SU-DHL-6 (cell line): Measurements from ENCODE around the gene SRRM4.

Experiments
- H2AFZ ChIP-seq: fragments of 200-600 bp; sonication (generic); 2 replicates; pipeline ENCODE4 v1.6.1; 2014; ENCODE audit warnings: low read depth, mild to moderate bottlenecking, moderate library complexity, mixed read lengths, antibody characterized with exemption, low read length; ENCODE audit not compliant: severe bottlenecking
- H3F3A ChIP-seq: fragments of 200-600 bp; shearing (Covaris generic); 2 replicates; pipeline ENCODE4 v1.6.0; 2016; ENCODE audit warnings: antibody characterized with exemption, mild to moderate bottlenecking; ENCODE audit not compliant: insufficient read depth
- H3K27ac ChIP-seq: fragments of 200-600 bp; sonication (generic); 2 replicates; pipeline ENCODE4 v1.5.1; 2016; ENCODE audit warnings: low read depth, mild to moderate bottlenecking, low read length, moderate library complexity, mixed read lengths
- H3K27me3 ChIP-seq: fragments of 200-600 bp; sonication (generic), shearing (Covaris generic); 2 replicates; pipeline ENCODE4 v1.6.0; 2014; ENCODE audit warnings: mild to moderate bottlenecking, low read length
- H3K36me3 ChIP-seq: fragments of 200-600 bp; sonication (generic); 2 replicates; pipeline ENCODE4 v1.6.1; 2014; ENCODE audit warnings: mild to moderate bottlenecking, low read length, mixed read lengths
- H3K4me2 ChIP-seq: fragments of 300-600, 200-600 bp; shearing (Covaris generic), sonication (generic); 2 replicates; pipeline ENCODE4 v1.6.0; 2014; ENCODE audit warnings: low read length, low read depth, mild to moderate bottlenecking; ENCODE audit not compliant: poor library complexity, severe bottlenecking
- H3K4me3 ChIP-seq: fragments of 200-600 bp; sonication (generic); 2 replicates; pipeline ENCODE4 v1.5.1; 2014; ENCODE audit warnings: antibody characterized with exemption, low read length, mild to moderate bottlenecking, mixed read lengths; ENCODE audit not compliant: insufficient read depth, poor library complexity, severe bottlenecking
- H3K79me2 ChIP-seq: fragments of 200-600 bp; sonication (generic); 2 replicates; pipeline ENCODE4 v1.6.1; 2014; ENCODE audit warnings: mild to moderate bottlenecking, low read length, moderate library complexity; ENCODE audit not compliant: insufficient read depth
- H3K9ac ChIP-seq: fragments of 200-600 bp; sonication (generic); 2 replicates; pipeline ENCODE4 v1.7.0; 2014; ENCODE audit warnings: mild to moderate bottlenecking, low read length
- H3K9me2 ChIP-seq: fragments of 200-600 bp; sonication (generic); replicated peaks from 2 replicates; pipeline ENCODE4 v1.6.1; 2014; ENCODE audit warnings: low read length; ENCODE audit not compliant: insufficient read depth
- H3K9me3 ChIP-seq: fragments of 200-600 bp; sonication (generic); 2 replicates; pipeline ENCODE4 v1.6.1; 2014; ENCODE audit warnings: low read length, mixed read lengths; ENCODE audit not compliant: insufficient read depth
- H4K20me1 ChIP-seq: fragments of 200-600 bp; sonication (generic); 2 replicates; pipeline ENCODE4 v1.6.1; 2014; ENCODE audit warnings: low read depth, mild to moderate bottlenecking, antibody characterized with exemption, low read length, moderate library complexity, mixed read lengths
- EZH2phosphoT487 ChIP-seq: fragments of 200-600 bp; sonication (generic), shearing (Covaris generic); conservative IDR thresholded peaks from 2 replicates; pipeline ENCODE4 v1.6.1; 2018; ENCODE audit warnings: mild to moderate bottlenecking, antibody characterized with exemption, low read length, moderate library complexity, mixed read lengths
- TF ChIP-seq, protein P1 (sequence below): fragments of 200-600 bp; sonication (generic); IDR thresholded peaks from one replicate; pipeline ENCODE4 v1.5.1; 2017; ENCODE audit warnings: antibody characterized with exemption, mild to moderate bottlenecking, low read length, moderate library complexity; ENCODE audit not compliant: insufficient read depth, poor library complexity, severe bottlenecking

Gene SRRM4

DNA sequence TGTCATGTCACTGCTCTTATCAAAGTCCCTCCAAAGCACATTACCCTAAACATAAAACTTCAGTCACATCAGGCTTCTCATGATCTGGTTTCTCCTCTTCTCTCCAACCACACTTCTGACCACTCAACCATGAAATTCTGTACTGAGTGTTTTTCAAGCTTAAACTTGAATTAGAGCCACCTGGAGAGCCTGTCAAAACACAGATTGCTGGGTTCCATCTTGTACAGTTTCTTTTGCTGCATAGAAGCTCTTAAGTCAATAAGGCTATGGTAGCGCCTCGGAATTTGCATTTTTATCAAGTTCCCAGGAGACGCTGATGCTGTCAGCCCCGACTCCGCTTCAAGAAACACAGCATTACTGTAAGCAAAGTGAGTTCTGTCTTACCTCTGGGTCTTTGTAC, 16.4 kb upstream of the SRRM4 start:
- Histone ChIP-seq H3K36me3 (no peaks in the 10 kb centered on the region), H3K79me2 (no peaks in the 10 kb centered on the region), H3F3A (no peaks in the 10 kb centered on the region), H3K27ac (no peak overlapping the region), H3K4me2 (no peak overlapping the region), H4K20me1 (no peaks in the 10 kb centered on the region), H3K9me2 (no peaks in the 10 kb centered on the region), H2AFZ (no peak overlapping the region), H3K27me3 (no peaks in the 10 kb centered on the region), H3K9ac (no peak overlapping the region), H3K9me3 (no peaks in the 10 kb centered on the region), H3K4me3 (no peak overlapping the region)
- TF ChIP-seq, protein P1, sequence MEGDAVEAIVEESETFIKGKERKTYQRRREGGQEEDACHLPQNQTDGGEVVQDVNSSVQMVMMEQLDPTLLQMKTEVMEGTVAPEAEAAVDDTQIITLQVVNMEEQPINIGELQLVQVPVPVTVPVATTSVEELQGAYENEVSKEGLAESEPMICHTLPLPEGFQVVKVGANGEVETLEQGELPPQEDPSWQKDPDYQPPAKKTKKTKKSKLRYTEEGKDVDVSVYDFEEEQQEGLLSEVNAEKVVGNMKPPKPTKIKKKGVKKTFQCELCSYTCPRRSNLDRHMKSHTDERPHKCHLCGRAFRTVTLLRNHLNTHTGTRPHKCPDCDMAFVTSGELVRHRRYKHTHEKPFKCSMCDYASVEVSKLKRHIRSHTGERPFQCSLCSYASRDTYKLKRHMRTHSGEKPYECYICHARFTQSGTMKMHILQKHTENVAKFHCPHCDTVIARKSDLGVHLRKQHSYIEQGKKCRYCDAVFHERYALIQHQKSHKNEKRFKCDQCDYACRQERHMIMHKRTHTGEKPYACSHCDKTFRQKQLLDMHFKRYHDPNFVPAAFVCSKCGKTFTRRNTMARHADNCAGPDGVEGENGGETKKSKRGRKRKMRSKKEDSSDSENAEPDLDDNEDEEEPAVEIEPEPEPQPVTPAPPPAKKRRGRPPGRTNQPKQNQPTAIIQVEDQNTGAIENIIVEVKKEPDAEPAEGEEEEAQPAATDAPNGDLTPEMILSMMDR, result no peak
- no peak for TF ChIP-seq EZH2phosphoT487

DNA sequence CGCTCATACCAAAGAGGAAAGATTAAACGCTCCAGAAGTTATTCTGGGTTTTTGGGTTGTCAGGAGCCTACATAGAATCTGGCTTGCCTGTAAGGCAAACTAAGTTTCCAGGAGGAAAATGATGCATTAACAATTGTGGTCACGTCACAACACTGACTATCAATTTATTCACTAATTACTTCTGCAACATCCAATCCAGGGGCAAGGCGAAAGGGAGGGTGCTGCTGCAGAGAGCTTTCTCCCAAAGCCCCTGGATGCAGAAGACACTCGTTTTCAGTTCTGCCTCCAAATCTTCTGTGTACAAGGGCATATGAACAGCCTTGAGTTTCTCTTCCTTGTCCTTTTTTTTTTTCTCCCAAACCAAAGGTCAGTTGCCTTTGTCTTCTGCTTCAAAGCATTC, 10.5 kb upstream of the SRRM4 start:
- H3K79me2 ChIP-seq, result no peaks in the 10 kb centered on the region
- H3F3A ChIP-seq, result no peaks in the 10 kb centered on the region
- no peak overlapping the region for H3K27ac ChIP-seq
- no peak overlapping the region for H3K4me2 ChIP-seq
- H3K27me3 ChIP-seq, result no peaks in the 10 kb centered on the region
- no peak overlapping the region for H3K4me3 ChIP-seq
- no peaks in the 10 kb centered on the region for H3K36me3 ChIP-seq
- H4K20me1 ChIP-seq, result no peaks in the 10 kb centered on the region
- no peaks in the 10 kb centered on the region for H3K9me2 ChIP-seq
- H2AFZ ChIP-seq, result no peak overlapping the region
- no peak overlapping the region for H3K9ac ChIP-seq
- no peaks in the 10 kb centered on the region for H3K9me3 ChIP-seq
- TF ChIP-seq EZH2phosphoT487, result no peak
- TF ChIP-seq, protein P1, result no peak

GRCh38 chr12:118972982-118973381, 8.4 kb upstream of the SRRM4 start:
- H3K27ac ChIP-seq, result no peak overlapping the region
- H3K27me3 ChIP-seq, result no peaks in the 10 kb centered on the region
- no peaks in the 10 kb centered on the region for H3K9me3 ChIP-seq
- no peaks in the 10 kb centered on the region for H3K36me3 ChIP-seq
- no peak overlapping the region for H2AFZ ChIP-seq
- H4K20me1 ChIP-seq, result no peaks in the 10 kb centered on the region
- no peak overlapping the region for H3K9ac ChIP-seq
- no peaks in the 10 kb centered on the region for H3K79me2 ChIP-seq
- no peaks in the 10 kb centered on the region for H3K9me2 ChIP-seq
- no peak overlapping the region for H3K4me2 ChIP-seq
- no peak for TF ChIP-seq EZH2phosphoT487
- TF ChIP-seq, protein P1, result no peak
- no peak overlapping the region for H3K4me3 ChIP-seq
- H3F3A ChIP-seq, result no peaks in the 10 kb centered on the region
